HG02938 (cell line): Measurements from ENCODE around the gene MB21D2.

ENCODE experiments used
- ATAC-seq: cut with Tn5 transposase; IDR thresholded peaks from one replicate; pipeline ENCODE4 v1.9.1; 2021; ENCODE audit warnings: mild to moderate bottlenecking, moderate library complexity; ENCODE audit not compliant: unreplicated experiment

Gene MB21D2

DNA sequence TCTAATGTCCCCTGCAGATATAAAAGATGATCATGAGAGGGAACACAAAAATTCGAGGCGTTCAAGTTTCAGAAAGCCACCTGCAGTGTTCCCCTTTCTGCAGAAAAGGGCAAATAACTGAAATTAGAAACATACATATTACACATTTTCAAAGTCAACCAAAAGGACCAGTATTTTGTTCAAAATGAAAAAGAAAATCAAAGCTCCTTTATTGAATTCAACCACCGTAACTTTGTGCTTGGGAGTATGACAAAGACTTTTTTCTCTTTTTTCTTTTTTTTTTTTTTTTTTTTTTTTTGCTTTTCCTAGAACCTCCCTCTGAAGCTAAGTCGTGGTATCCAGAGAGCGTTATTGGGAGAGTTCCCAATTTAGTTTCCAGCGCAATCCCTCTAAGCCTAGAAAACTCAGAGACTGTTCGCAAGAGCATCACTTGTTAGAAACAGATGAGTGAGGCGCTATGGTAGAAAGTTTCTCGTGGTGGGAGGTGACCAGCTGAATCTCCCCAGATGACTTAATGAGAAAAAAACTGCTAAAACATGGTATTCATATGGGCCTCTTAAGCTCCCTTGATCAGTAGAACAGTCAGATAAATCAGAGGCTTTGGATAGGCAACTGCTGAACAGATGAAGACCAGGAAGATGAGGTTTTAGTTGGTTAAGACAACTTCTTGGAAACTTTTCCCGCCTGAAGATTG is 77.4 kb downstream of the MB21D2 start:
- no peak for ATAC-seq

DNA sequence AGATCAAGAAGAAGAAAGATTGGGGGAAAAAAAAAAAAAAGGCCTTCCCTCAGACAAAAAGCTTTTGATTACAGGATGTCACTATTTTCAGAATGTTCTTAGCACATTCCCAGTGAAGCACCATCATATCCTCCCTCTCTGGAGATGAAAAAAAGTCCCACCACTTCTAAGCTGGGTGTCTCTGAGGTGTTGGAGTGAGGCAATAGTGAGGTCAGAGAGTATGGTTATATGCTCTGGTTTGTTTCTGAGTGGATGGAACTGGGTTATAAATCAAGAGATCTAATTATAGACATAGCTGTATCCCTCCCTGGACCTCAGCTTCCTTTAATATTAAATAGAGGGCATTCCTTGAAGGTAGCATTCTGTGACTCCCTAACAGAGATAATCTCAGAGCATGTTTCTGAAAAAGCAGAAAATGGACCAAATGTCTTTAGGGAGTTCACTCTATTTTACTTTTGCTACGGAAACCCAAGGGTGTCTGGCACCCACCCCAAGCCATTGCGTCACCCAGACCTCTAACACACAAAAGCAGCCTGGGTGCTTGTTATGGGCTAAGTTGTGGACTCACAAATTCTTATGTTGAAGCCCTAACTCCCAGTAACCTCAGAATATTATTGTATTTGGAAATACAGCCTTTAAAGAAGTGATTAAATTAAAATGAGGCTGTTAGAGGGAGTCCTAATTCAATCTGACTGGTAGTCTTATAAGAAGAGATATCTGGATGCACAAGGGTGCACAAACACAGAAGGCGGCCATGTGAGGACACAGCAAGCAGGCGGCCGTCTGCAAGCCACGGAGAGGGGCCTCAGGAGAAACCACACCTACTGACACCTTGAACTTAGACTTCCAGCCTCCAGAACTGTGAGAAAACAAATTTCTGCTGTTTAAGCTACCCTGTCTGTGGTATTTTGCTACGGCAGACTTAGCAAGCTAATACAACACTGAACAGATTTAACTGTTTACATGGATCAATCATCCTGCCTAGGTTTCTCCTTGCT is 81.5 kb downstream of the MB21D2 start:
- no peak for ATAC-seq

DNA sequence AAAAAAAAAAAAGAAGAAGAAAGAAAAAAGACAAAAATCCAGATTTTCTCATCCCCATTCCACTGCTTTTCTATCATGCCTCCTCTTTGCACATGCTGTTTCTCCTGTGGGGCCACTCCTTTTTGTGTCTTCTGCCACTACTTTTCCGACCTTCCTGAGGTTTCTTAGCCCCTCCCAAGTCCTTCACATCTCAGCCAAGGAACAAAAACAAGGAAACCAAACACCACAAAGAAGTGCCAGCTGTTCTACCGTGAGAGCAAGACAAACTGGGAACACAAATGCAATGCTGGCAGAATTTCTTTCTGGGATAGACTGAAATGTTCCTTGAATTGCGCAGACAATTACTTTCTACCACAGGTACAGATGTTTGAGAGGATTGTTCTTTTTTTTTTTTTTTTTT is 83.2 kb downstream of the MB21D2 start:
- no peak for ATAC-seq

DNA sequence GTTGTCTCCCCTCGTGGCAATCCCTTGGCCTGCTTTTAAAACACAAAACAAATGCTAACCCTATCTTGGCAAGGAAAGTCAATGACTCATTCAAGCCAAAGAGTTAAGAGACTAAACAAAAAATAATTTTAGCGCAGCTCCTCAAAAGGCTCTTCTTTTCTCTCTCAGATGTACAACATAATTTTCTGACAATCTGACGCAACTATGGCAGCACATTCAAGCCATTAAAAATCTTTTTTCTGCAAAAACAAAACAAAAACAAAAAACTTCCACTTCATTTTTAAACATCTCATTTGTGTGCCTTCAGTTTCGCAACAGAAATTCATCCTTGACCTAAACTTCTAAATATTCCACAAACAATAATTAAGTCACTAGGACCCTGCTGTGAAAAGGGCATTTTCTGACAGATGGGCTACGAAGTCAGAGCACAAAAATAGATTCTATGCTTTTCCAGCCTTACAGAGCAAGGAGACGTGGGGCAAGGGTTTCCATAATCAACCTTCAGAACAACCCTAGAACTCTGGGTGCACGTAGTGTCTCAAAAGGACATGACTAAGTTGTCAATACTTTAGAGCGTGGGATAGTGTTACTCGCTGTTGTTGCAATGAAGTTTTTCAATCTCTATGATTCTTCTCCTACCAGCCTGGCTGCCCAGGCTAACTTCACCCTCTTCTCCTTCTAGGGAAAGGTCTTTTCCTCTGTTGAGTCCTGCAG is 84.3 kb downstream of the MB21D2 start:
- ATAC-seq, result no peak

DNA sequence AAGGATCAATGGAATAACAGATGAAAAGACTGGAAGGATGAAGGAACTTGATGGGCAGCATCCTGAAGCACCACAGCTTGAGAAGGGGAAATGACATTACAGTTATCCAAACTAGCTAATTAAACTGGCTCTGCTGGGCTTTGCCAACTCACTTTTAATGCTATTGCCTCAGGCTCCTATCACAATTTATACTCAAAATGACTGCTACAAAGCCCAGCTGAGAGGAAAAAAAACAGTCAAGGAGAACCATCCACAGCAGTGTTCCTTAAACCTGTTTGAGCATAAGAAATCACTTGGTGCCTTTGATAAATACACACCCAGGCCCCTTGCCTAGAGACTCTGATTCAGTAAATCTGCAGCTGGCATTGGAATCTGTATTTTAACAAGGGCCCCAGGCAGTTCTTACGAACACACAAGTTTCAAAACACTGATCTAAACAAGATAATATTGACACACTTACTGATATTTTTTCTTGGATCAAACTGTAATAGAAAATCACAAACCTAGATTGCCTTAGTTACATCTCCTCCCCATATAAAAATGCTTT is 85.8 kb downstream of the MB21D2 start:
- no peak for ATAC-seq

DNA sequence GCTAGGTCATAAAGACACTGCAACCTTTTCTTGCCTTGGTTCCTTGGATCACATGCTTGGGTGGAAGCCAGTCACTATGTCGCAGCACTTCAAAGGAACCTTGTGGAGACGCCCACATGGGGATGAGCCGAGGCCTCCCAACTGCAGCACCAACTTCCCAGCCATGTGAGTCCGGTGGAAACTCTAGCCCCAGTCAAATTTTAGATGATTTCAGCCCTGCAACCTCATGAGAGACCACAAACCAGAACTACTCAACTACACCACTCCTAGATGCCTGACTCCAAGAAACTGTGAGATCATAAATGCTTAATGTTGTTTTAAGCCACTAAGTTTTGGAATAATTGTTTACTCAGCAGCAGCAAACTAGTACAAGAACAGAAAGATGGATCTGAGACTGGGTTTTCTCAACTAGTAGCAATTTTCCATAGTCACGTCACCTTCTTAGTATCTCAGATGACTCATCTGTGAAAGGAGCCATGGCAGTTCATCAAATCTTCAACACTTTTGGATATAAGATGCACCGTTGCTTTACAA is 86.5 kb downstream of the MB21D2 start:
- ATAC-seq, result no peak

DNA sequence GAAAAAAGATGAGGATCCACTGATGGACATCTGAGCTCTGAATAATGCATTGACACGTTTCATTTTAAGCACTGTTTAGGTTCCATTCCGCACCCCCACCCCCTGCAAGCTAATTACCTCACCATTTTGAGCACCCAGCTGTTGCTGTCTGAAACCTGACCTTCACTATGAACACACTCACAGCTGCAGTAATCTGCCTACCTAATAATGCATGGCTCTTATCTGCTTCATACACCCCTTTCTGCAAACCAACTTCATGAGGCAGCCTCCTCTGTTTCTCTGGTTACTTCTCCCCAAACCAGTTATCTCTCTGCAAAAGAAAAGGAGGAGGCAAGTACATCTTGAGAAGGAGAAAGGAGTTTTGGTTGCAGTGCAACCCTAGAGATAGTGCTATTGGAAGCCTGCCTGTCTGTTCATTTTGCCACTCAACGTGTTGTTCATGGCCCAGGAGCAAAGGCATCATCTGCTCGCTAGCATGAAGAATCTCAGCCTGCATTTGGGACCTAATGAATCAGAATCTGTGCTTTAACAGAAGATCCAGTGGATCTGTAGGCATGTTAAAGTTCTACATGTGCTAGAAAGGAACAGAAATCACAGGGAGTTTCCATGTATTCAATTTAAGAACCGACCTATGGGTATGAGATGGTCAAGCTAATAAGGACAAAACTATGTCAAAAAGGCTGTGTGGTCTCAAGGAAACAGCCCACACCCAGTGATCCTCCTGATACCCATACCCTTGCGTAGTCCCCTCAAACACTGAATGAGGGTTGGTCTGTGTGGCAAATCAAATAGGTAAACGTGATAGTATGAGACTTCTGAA is 87.2 kb downstream of the MB21D2 start:
- no peak for ATAC-seq

DNA sequence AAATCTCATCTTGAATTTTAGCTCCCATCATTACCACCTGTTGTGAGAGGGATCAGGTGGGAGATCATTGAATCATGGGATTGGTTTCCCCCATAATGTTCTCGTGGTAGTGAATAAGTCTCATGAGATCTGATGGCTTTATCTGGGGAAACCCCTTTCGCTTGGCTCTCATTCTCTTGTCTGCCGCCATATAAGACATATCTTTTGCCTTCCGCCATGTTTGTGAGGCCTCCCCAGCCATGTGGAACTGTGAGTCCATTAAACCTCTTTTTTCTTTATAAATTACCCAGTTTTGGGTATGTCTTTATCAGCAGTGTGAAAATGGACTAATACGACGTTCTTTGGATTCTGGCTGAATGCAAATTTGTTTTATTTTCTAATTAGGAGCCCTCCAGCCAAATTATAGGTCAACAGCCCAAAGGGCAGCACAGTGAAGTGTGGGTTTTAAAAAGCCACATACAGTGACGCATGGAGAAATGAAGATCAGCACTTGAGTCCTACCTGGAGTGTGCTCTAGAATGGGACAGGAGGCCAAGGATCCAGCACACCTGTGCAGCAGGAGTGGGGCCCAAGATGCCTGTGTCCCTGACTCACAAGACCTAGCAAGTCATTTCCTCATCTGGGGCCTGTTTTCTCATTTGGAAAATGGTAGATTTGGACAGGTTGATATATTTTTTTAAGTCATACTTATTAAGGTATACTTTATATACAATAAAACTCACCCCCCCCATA is 89.6 kb downstream of the MB21D2 start:
- ATAC-seq, result no peak

DNA sequence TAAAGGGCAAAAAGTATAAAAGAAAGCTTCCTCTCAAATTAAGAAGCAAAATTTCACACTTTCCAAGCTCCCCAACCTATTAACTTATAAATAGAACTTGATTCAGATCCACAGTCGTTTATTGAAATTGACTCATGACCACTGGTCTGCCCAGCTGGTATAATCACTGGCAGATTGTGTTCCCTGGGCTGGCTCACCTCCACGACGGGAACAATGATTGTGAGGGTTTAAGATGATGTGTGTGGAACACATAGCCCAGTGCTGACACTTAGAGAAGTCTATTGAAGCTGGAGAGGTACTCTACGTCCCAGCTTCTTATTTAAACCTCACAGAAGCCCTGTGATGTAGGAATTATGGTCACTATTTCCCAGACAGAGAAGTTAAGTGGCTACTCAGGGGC is 90.4 kb downstream of the MB21D2 start:
- no peak for ATAC-seq

DNA sequence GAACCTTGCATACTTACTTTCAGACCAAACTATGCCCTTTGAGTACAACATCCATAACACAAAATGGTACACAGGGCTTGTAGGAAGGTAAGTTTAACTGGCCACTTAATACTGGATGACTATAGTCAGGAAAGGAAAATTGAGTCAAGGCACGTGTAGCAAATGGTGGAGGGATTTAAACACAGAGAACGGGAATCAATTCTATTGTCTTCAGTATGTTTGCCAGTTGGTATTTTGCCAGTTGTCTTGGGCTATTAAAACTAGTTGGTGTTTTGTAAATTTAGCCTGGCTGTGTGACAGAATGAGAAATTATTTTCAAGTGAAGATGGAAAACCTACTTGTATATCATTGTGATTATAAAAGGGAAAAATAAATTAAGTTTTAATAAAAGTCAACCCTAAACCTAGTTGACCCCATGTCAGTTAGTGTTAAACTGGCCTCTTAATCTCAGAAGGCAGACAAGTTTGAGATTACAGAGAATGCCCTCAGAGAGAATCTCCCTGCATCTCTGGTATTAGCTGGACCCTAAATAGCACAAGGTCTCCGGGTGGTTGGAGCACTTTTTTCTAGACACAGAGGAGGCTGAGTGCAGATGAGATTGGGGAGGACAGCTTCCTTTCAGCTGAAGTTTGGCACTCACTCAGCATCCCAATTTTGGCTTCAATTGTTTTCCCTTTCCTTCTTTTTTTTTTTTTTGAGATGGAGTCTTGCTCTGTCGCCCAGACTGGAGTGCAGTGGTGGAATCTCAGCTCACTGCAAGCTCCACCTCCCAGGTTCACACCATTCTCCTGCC is 91.2 kb downstream of the MB21D2 start:
- no peak for ATAC-seq

DNA sequence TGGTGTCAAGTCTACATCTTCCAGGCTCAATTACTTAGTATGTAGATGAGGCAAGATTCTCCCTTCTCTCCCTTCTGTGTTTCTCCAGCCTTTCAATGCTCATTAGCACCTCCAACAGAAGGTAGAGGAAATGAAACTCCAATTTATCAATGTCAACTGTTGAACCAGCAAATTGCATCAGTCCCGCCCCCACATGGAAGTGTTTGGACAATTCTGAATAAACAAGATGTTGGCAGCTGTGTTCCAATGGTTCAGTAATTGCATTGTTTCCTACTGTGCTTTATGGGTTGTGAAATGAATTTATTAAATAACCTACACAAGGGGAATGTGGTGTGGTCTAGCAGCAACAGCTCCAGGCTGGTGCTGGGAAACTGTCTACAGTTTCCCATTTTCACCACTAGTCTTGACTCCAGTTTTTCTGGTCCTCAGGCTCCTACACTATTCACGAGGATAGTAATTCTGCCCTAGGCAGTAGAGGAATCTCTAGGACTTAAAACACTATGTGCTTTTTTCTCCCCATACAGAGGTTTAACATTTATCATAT is 91.9 kb downstream of the MB21D2 start:
- ATAC-seq, result no peak

DNA sequence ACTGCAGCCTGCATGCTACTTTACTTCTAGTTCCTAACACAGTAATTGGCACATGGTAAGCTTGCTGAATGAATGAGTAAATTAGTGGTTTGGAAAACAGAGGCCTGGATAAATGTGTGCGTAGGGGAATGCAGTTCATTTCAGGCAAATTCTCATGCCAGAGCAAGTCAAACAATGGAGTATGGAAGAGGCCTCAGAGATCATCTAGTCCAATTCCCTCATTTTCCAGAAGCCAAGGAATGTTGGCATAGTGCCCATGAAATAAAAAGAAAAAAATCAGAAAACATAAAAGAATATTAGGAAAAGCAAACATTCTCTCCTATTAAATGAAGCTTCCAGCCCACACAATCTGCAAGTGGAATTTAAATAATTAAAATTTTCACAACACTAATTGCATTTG is 92.4 kb downstream of the MB21D2 start:
- ATAC-seq, result no peak

DNA sequence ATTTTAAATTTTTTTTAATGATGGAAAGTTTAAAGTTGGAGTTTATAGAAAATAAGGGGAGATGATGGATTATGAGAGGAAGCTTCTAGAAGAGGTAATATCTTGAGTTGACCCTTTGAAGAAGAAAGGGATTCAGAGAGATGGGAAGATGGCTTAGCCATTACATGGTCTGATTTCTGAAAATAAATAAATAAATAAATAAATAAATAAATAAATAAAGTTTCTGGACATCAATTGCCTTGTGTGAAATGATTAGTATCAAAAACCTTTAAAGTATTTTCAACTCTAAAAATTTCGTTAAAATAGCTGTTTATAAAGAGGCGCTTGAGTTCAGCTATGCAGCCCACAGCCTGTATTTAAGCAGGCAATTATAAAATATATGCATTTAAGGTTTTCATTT is 93.3 kb downstream of the MB21D2 start:
- ATAC-seq, result no peak

DNA sequence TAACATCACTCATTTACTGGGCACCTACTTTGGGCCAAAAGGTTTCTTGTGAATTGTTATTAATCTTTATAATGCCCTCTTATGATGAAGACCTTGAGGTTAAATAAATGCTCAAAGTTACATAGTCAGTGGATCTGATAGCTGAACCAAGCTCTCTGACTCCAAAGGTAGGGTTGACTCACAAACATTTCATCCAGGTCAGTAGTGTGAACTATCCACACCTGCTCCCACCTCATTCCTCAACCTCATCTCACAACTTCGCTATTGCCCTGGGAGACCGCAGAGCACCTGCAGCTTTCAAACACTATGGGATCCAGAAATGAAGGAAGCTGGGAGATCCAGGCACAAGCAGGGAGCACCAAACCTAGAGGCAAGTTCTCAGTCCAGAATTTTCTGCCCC is 96.5 kb downstream of the MB21D2 start:
- ATAC-seq, result no peak

DNA sequence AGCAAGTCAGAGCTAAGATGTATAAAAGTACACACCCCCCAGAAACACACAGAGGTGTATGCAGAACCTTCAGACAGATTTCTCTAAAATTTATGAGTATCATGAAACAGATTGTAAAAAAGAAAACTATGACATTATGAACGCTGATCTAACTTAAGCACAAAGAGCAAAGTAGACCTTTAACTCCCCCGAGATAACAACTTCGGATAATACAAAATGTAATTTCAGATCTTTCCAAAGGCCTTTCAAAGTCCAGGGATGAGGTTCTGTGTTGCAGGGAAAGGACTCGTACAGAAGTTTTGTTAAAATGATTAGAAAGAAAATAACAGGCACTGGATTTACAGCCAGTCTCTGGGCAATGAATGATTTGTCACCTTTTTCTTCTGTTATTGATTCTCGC is 97.5 kb downstream of the MB21D2 start:
- ATAC-seq, result no peak

DNA sequence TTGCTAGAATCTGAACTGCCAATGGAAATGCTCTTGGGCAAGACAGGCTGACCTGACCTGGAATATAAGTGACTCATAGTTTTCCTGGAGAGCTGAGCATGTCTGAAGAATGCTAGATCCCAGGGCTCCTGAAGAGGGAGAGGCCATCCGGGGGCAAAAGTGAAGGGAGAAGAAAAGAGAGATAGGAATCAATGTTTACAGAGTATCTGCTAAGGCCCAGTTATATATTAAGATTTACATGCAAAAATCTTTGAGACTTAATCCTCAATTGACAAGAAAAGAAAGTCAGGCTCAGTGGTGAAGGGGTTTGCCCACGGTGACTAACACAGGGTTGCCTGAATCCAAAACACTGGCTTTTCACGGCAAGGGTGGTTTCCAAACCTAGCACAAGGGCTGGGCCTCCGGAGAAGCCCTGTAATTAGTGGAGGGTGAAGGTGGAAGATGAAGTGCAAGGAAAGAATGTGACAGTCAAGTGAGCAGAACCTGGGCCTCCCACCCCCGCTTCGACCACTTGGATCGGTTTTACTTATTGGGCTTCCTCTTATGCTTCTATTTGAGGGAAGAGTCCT is 98.6 kb downstream of the MB21D2 start:
- ATAC-seq, result no peak

DNA sequence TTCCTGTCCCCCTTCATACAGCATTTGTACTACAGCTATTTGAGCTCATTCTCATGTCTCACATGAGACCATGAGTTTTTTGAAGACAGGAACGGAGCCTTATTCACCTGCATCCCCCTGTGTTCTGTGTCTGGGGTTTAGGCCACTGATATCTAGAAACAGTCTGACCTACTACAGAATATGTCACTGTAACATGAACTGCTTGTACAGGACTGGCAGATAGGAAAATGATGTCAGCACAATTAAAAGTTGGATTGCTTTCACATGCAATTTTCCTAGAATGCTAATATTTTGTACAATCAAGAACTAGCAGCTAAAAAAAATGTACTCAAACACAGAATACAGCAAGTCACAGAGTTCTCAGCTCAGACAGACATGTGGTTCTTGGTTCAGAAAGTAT is 99.5 kb downstream of the MB21D2 start:
- no peak for ATAC-seq

DNA sequence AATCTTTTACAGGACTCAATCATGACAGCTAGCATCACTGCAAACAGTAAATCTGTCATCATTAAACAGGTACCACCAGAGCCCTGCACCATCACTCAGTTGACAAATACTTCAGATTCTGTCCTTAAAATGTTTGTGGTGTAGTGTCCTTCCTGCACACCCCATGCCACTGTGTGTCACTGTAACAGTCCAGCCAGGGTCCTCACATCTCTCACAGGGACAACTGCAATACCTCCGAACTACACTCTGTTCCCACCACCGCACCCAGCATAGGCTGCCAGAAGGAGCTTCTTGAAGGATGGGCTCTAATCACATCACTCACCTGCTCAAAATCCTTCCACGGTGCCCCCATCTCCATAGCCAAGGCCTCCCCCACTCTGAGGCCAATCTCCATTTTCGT is 100.2 kb downstream of the MB21D2 start:
- ATAC-seq, result no peak
